GM12873 (cell line): ENCODE data around the gene DYNC1LI1.

Experiments used
- CTCF ChIP-seq: IDR thresholded peaks from 2 replicates; pipeline ENCODE4 v1.5.1; 2012; ENCODE audit warnings: low read depth, mild to moderate bottlenecking, moderate library complexity, low read length, control low read depth; ENCODE audit not compliant: insufficient read depth; ENCODE audit errors: missing control alignments

Gene DYNC1LI1

DNA sequence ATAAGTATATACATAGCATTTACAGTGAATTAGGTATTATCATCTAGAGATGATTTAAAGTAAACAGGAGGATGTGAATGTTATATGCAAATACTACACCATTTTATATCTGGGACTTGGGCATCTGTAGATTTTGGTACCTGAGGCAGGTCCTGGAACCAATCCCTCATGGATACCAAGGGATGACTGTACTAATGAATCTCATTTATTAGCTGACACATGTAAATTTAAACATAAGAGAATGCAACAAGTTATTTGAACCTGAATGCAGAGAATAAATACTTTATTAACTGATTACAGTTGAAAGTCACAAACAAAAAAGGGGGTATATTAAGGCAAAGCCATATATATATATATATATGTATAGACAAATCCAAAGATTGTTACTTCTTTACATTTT lies 44.9 kb downstream of the DYNC1LI1 start:
- no peak for TF ChIP-seq CTCF

- no peak for TF ChIP-seq CTCF
Observed at GRCh38 chr3:32522682-32523081, 48.0 kb downstream of the DYNC1LI1 start.

DNA sequence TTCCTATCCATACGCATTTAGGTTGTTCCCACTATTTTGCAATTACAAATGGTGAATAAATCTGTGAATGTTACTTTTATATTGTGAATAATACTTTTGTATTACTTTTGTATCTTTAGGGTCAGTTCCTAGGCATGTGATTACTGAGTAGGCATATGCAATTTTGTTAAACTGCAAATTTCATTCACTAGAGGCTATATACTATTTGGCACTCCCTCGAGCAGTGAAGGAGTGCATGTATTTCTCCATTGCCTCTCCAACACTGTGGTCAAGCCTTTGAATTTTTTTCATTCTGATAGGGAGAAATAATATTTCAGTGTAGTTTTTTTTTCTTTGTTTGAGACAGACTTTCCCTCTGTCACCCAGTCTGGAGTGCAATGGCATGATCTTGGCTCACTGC lies 59.7 kb downstream of the DYNC1LI1 start:
- TF ChIP-seq CTCF = no peak

GRCh38 chr3:32510075-32510724 lies 60.5 kb downstream of the DYNC1LI1 start:
- TF ChIP-seq CTCF = peak; percentile 79

DNA sequence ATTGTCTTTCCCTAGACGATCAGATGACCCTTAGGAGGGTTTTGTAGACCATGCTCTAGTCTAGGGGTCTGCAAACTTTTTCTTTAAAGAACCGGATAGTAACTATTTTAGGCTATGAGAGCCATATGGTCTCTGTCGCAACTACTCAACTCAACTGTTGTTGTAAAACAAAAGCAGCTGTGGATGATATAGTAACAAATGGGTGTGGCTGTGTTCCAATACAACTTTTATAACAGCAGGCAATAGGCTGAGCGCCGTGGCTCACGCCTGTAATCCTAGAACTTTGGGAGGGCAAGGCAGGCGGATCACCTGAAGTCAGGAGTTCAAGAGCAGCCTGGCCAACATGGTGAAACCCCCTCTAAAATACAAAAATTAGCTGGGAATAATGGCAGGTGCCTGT lies 61.9 kb downstream of the DYNC1LI1 start:
- no peak for TF ChIP-seq CTCF

DNA sequence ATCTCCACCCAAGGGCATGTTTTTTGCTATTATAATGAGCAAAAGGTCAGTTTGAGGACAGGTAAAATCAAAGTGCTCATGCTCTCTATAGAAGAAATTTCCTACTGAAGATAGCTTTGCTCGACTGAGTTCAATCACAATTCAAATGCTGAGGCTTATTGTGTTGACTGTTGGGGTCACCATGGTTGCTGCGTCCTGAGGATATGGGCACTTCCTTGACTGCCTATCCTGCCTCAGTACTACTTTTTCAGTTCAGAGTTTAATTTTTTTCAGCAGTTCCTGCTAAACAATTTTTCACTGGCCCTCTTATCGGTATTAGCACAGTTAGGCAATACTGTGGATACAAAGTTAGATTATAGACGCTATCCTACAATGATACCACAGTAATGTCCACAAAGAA lies 64.2 kb downstream of the DYNC1LI1 start:
- no peak for TF ChIP-seq CTCF

DNA sequence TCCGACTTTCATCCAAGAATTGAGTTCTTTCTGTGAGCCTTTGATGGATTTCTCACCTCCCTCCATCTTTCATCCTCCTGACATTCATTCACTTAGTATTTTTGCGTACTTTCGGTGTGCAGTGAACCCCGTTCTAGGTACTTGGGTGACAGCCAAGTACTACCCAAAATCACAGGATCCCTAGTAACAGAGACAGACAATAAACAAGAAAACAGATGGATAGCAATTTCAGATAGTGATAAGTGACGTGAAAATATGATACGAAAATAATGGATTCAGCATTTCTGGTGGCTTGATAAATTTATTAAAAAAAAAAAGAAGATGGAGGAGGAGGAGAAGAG lies 67.7 kb downstream of the DYNC1LI1 start:
- no peak for TF ChIP-seq CTCF
